ENCODE measurements around the gene C1GALT1.
"Not testable (repeated sequence)": the region's sequence is repeated elsewhere in the genome, so short reads cannot be mapped to it uniquely, and the experiment has no call there.

C1GALT1 gene

GRCh38 chr7:7151865-7152264 lies 30.5 kb upstream of the C1GALT1 start:
- Histone ChIP-seq H3K9ac (ENCODE audit: low read length) (no peak overlapping the region), H3K9me3 (ENCODE audit: low read length) (no peaks in the 10 kb centered on the region), H3K9me2 (ENCODE audit: low read depth, low read length) (no peaks in the 10 kb centered on the region), H3K27ac (ENCODE audit: low read depth, low read length, poor library complexity, severe bottlenecking) (no peak overlapping the region), H3K4me3 (ENCODE audit: low read depth, low read length, poor library complexity, severe bottlenecking) (no peak overlapping the region), H3K4me1 (ENCODE audit: insufficient read depth, low read length, severe bottlenecking) (peaks cover 17% of the 10 kb centered on the region), H4K20me1 (ENCODE audit: insufficient read depth, low read length) (no peaks in the 10 kb centered on the region), H3K79me2 (ENCODE audit: insufficient read depth, low read length) (no peaks in the 10 kb centered on the region), H2AFZ (ENCODE audit: low read length) (no peak overlapping the region), H3K27me3 (ENCODE audit: insufficient read depth, low read length) (no peaks in the 10 kb centered on the region), H3K36me3 (ENCODE audit: insufficient read depth, low read length) (no peaks in the 10 kb centered on the region), H3F3A (ENCODE audit: insufficient read depth, low read length) (no peaks in the 10 kb centered on the region), H3K4me2 (ENCODE audit: low read length) (no peak overlapping the region)
- TF ChIP-seq EZH2 (IDR thresholded peaks at IDR 0.05; ENCODE audit: borderline replicate concordance, low read length) (no peak), CTCF (IDR thresholded peaks at IDR 0.05; ENCODE audit: low read length) (no peak)

- H3K9ac ChIP-seq (ENCODE audit: low read length), result no peak overlapping the region
- no peak overlapping the region for H3K27ac ChIP-seq (ENCODE audit: low read depth, low read length, poor library complexity, severe bottlenecking)
- no peak overlapping the region for H3K4me2 ChIP-seq (ENCODE audit: low read length)
- H3K79me2 ChIP-seq (ENCODE audit: insufficient read depth, low read length), result no peaks in the 10 kb centered on the region
- no peaks in the 10 kb centered on the region for H3K9me3 ChIP-seq (ENCODE audit: low read length)
- peaks cover 21% of the 10 kb centered on the region for H3K4me1 ChIP-seq (ENCODE audit: insufficient read depth, low read length, severe bottlenecking)
- no peak overlapping the region for H2AFZ ChIP-seq (ENCODE audit: low read length)
- no peaks in the 10 kb centered on the region for H3K36me3 ChIP-seq (ENCODE audit: insufficient read depth, low read length)
- no peak for TF ChIP-seq CTCF (IDR thresholded peaks at IDR 0.05; ENCODE audit: low read length)
- no peak for TF ChIP-seq EZH2 (IDR thresholded peaks at IDR 0.05; ENCODE audit: borderline replicate concordance, low read length)
- H3K9me2 ChIP-seq (ENCODE audit: low read depth, low read length), result no peaks in the 10 kb centered on the region
- H4K20me1 ChIP-seq (ENCODE audit: insufficient read depth, low read length), result no peaks in the 10 kb centered on the region
- H3K27me3 ChIP-seq (ENCODE audit: insufficient read depth, low read length), result no peaks in the 10 kb centered on the region
- no peaks in the 10 kb centered on the region for H3F3A ChIP-seq (ENCODE audit: insufficient read depth, low read length)
- H3K4me3 ChIP-seq (ENCODE audit: low read depth, low read length, poor library complexity, severe bottlenecking), result no peak overlapping the region
Observed at GRCh38 chr7:7152315-7152714, 30.0 kb upstream of the C1GALT1 start.

- H3K79me2 ChIP-seq (ENCODE audit: insufficient read depth, low read length); H3K9ac ChIP-seq (ENCODE audit: low read length); H3K9me2 ChIP-seq (ENCODE audit: low read depth, low read length); H3K9me3 ChIP-seq (ENCODE audit: low read length); H3K27me3 ChIP-seq (ENCODE audit: insufficient read depth, low read length); H3F3A ChIP-seq (ENCODE audit: insufficient read depth, low read length); H3K4me3 ChIP-seq (ENCODE audit: low read depth, low read length, poor library complexity, severe bottlenecking); H3K36me3 ChIP-seq (ENCODE audit: insufficient read depth, low read length); H3K4me2 ChIP-seq (ENCODE audit: low read length); H2AFZ ChIP-seq (ENCODE audit: low read length); H4K20me1 ChIP-seq (ENCODE audit: insufficient read depth, low read length); H3K27ac ChIP-seq (ENCODE audit: low read depth, low read length, poor library complexity, severe bottlenecking): not testable (repeated sequence)
- H3K4me1 ChIP-seq (ENCODE audit: insufficient read depth, low read length, severe bottlenecking), result peaks cover 39% of the 10 kb centered on the region
Observed at GRCh38 chr7:7154355-7154754, 28.0 kb upstream of the C1GALT1 start.

- Histone ChIP-seq H3K9me2 (ENCODE audit: low read depth, low read length) (no peaks in the 10 kb centered on the region), H3K9ac (ENCODE audit: low read length) (peak overlapping the region; percentile 59; the same call in 1 of the 2 replicates), H3K4me1 (ENCODE audit: insufficient read depth, low read length, severe bottlenecking) (peaks cover 48% of the 10 kb centered on the region), H3K79me2 (ENCODE audit: insufficient read depth, low read length) (no peaks in the 10 kb centered on the region; the same call in 1 of the 2 replicates), H3F3A (ENCODE audit: insufficient read depth, low read length) (no peaks in the 10 kb centered on the region), H3K9me3 (ENCODE audit: low read length) (no peaks in the 10 kb centered on the region), H3K4me2 (ENCODE audit: low read length) (peak overlapping the region; percentile 57), H3K27me3 (ENCODE audit: insufficient read depth, low read length) (no peaks in the 10 kb centered on the region), H4K20me1 (ENCODE audit: insufficient read depth, low read length) (no peaks in the 10 kb centered on the region), H3K36me3 (ENCODE audit: insufficient read depth, low read length) (no peaks in the 10 kb centered on the region), H3K27ac (ENCODE audit: low read depth, low read length, poor library complexity, severe bottlenecking) (peak overlapping the region; percentile 68), H3K4me3 (ENCODE audit: low read depth, low read length, poor library complexity, severe bottlenecking) (peak overlapping the region; percentile 60), H2AFZ (ENCODE audit: low read length) (no peak overlapping the region; the same call in 1 of the 2 replicates)
- TF ChIP-seq CTCF (IDR thresholded peaks at IDR 0.05; ENCODE audit: low read length) (no peak), EZH2 (IDR thresholded peaks at IDR 0.05; ENCODE audit: borderline replicate concordance, low read length) (no peak)
Observed at GRCh38 chr7:7156663-7157062, 25.7 kb upstream of the C1GALT1 start.

Measured in OCI-LY1 (cell line).